ENCODE measurements around the gene ENHO. TPM values are rescaled to one million over a fixed set of nuclear protein-coding genes. Genes with fewer than 3 reads are reported as not detected.
A peak's percentile ranks its signal among the peaks of the same experiment; 100 is the strongest.

The ENHO gene
- total RNA-seq, 4 donors from 2014 or later = 0.50 to 2.0 (median 1.1) TPM; not detected in 1

DNA sequence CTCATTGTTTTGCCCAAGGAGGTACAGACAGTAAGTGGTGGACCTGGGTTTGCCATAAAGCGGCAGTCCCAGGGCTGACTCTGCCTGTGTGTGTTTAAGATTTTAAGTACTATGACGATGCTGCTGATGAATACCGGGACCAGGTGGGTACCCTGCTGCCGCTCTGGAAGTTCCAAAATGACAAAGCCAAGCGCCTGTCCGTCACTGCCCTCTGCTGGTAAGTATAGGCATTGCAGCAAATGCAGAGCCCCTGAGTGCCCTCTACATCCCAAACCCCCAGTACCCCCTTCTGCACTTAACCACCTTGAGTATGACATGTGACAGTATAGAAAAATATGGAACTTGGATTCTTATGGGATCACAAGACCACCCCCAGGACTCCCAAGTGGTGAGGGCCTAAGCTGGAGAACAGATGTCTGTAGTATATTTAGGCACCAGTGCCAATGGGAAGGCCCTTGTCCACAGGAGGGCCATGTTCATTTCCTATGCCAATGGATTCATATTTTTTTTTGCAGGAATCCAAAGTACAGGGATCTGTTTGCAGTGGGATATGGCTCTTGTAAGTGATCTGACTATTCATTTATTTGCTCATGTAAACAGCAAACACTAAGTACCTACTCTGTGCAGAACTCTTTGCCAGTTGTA lies 22.0 kb downstream of the ENHO start:
- TF ChIP-seq, protein P1, sequence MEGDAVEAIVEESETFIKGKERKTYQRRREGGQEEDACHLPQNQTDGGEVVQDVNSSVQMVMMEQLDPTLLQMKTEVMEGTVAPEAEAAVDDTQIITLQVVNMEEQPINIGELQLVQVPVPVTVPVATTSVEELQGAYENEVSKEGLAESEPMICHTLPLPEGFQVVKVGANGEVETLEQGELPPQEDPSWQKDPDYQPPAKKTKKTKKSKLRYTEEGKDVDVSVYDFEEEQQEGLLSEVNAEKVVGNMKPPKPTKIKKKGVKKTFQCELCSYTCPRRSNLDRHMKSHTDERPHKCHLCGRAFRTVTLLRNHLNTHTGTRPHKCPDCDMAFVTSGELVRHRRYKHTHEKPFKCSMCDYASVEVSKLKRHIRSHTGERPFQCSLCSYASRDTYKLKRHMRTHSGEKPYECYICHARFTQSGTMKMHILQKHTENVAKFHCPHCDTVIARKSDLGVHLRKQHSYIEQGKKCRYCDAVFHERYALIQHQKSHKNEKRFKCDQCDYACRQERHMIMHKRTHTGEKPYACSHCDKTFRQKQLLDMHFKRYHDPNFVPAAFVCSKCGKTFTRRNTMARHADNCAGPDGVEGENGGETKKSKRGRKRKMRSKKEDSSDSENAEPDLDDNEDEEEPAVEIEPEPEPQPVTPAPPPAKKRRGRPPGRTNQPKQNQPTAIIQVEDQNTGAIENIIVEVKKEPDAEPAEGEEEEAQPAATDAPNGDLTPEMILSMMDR (IDR thresholded peaks at IDR 0.05) = peak in 2 of 3 experiments; percentile 90 to 97
- no peak for TF ChIP-seq POLR2A (IDR thresholded peaks at IDR 0.05; ENCODE audit: low read depth)
- 7% methylated on average over 3 of the region's 6 CpGs for WGBS
- Histone ChIP-seq H3K27me3 (no peaks in the 10 kb centered on the region), H3K36me3 (no peaks in the 10 kb centered on the region), H3K4me1 (peaks cover 14 to 29% (median 27%) of the 10 kb centered on the region in 4 donors), H3K9me3 (no peaks in the 10 kb centered on the region), H3K4me3 (no peak overlapping the region), H3K27ac (replicated peaks in 1 of 4) (no peak overlapping the region)
- DNase-seq (ENCODE audit: extremely low spot score) = no peak
- intact Hi-C loops (cut with DNase I) = loop anchor here (1.0 to 2.0 kb wide), 2 partner anchors 63 to 98 kb away; no protein-coding TSS in a partner anchor

- intact Hi-C loops (cut with DNase I) = no loop called here
- peaks cover 14 to 29% (median 27%) of the 10 kb centered on the region in 4 donors for H3K4me1 ChIP-seq
- 70% methylated on average over 2 of the region's 2 CpGs for WGBS
- no peak overlapping the region for H3K4me3 ChIP-seq
- TF ChIP-seq POLR2AphosphoS5 (IDR thresholded peaks at IDR 0.05) (no peak), EP300 (IDR thresholded peaks at IDR 0.05) (no peak), POLR2A (IDR thresholded peaks at IDR 0.05; ENCODE audit: low read depth) (no peak)
- TF ChIP-seq, protein P1 (IDR thresholded peaks at IDR 0.05) = no peak
- H3K27ac ChIP-seq (replicated peaks in 1 of 4) = no peak overlapping the region
- DNase-seq (ENCODE audit: extremely low spot score) = no peak
- no peaks in the 10 kb centered on the region for H3K9me3 ChIP-seq
- no peaks in the 10 kb centered on the region for H3K36me3 ChIP-seq
- H3K27me3 ChIP-seq = no peaks in the 10 kb centered on the region
Observed at GRCh38 chr9:34499076-34499475, 23.7 kb downstream of the ENHO start.

GRCh38 chr9:34498553-34498952 lies 24.2 kb downstream of the ENHO start:
- WGBS = 33% methylated on average over 3 of the region's 3 CpGs
- TF ChIP-seq POLR2AphosphoS5 (IDR thresholded peaks at IDR 0.05) = no peak
- no peak for TF ChIP-seq EP300 (IDR thresholded peaks at IDR 0.05)
- TF ChIP-seq, protein P1 (IDR thresholded peaks at IDR 0.05) = no peak
- TF ChIP-seq POLR2A (IDR thresholded peaks at IDR 0.05; ENCODE audit: low read depth) = no peak
- no peak overlapping the region for H3K27ac ChIP-seq (replicated peaks in 1 of 4)
- no peaks in the 10 kb centered on the region for H3K9me3 ChIP-seq
- intact Hi-C loops (cut with DNase I) = no loop called here
- peaks cover 14 to 29% (median 26%) of the 10 kb centered on the region in 4 donors for H3K4me1 ChIP-seq
- H3K36me3 ChIP-seq = no peaks in the 10 kb centered on the region
- DNase-seq (ENCODE audit: extremely low spot score) = no peak
- no peaks in the 10 kb centered on the region for H3K27me3 ChIP-seq
- no peak overlapping the region for H3K4me3 ChIP-seq

DNA sequence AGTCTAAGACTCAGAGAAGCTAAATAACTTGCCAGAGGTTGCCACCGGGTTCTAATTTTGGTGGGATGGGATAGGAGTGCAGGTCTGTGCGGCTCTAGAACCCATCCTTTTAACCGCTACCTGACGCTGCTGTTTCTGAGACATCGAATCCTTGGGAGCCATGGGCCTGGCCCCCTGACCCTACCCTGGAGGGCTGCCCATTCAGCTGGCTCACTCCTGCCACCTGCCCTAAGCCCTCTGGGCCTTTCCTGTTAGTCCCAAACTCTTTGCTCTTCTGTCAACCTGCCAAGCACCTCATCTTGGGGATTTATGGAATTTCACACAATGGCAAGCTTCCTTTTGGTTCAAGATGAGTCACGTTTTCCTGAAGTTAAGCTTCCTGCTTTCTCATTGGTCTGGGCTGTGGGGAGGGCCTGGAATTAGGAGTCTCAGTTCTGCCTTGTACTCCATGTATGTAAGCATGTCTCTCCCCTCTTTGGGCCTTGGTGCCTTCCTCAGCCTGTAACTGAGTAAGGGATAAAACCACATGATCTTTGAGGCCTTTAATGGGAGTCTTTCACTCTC lies 26.6 kb downstream of the ENHO start:
- no peak for DNase-seq (ENCODE audit: extremely low spot score)
- WGBS = 83% methylated on average over 6 of the region's 6 CpGs

More for the DNA sequence above, 26.6 kb downstream of the ENHO start:
- H3K9me3 ChIP-seq = no peaks in the 10 kb centered on the region
- H3K4me1 ChIP-seq = peaks cover 2 to 9% (median 6%) of the 10 kb centered on the region in 4 donors
- no peak for TF ChIP-seq POLR2AphosphoS5 (IDR thresholded peaks at IDR 0.05)
- TF ChIP-seq EP300 (IDR thresholded peaks at IDR 0.05) = no peak
- TF ChIP-seq, protein P1 (IDR thresholded peaks at IDR 0.05) = no peak
- TF ChIP-seq POLR2A (IDR thresholded peaks at IDR 0.05; ENCODE audit: low read depth) = no peak
- H3K36me3 ChIP-seq = no peaks in the 10 kb centered on the region
- no peak overlapping the region for H3K27ac ChIP-seq (replicated peaks in 1 of 4)
- no peak overlapping the region for H3K4me3 ChIP-seq
- intact Hi-C loops (cut with DNase I) = no loop called here
- peaks cover 0 to 5% (median 0%) of the 10 kb centered on the region in 4 donors for H3K27me3 ChIP-seq

Data from esophagus muscularis mucosa (tissue), 4 donors.